Spinal cord (tissue), 10 donors: ENCODE results near the gene MACROD2. TPM values are rescaled to one million over a fixed set of nuclear protein-coding genes. Genes with fewer than 3 reads are reported as not detected.
"Not testable (repeated sequence)": the region's sequence is repeated elsewhere in the genome, so short reads cannot be mapped to it uniquely, and the experiment has no call there.

Source experiments
- DNase-seq, 6 donors: peaks; one replicate each; pipeline versions ENCODE4 v3.0.0 to v3.0.0-alpha.2; 2013 to 2015; ENCODE audit warnings: low spot score in 6 of 6, low read depth in 4 of 6
- H3K27ac ChIP-seq: one replicate; pipeline ENCODE4 v1.5.1; 2013; ENCODE audit warnings: low read depth, low read length, control low read depth
- H3K27me3 ChIP-seq: one replicate; pipeline ENCODE4 v1.6.1; 2013; ENCODE audit warnings: low read length; ENCODE audit not compliant: control insufficient read depth, insufficient read depth
- H3K36me3 ChIP-seq: one replicate; pipeline ENCODE4 v1.6.1; 2013; ENCODE audit warnings: low read length; ENCODE audit not compliant: control insufficient read depth, insufficient read depth
- H3K4me1 ChIP-seq: one replicate; pipeline ENCODE4 v1.6.1; 2013; ENCODE audit warnings: low read length; ENCODE audit not compliant: control insufficient read depth, insufficient read depth
- H3K4me3 ChIP-seq: one replicate; pipeline ENCODE4 v1.5.1; 2013; ENCODE audit warnings: low read depth, low read length, control low read depth
- H3K9me3 ChIP-seq: one replicate; pipeline ENCODE4 v1.6.1; 2013; ENCODE audit warnings: low read length; ENCODE audit not compliant: control insufficient read depth, insufficient read depth
- WGBS: methylation state at CpG from one replicate; pipeline ENCODE4 v1.1.5; 2013; ENCODE audit warnings: missing lambda C conversion rate; ENCODE audit not compliant: insufficient coverage; 5-methylcytosine and 5-hydroxymethylcytosine counted together
- polyA plus RNA-seq, 2 donors: library from polyadenylated mRNA; unstranded; fragments of 120-200 nt; gene quantifications; one replicate each; pipeline ENCODE4 v1.2.1, GENCODE V29; 2013; ENCODE audit not compliant: insufficient read length in 2 of 2
- total RNA-seq, 2 donors: library from RNA; depleted of rRNA in 1 of 2; stranded (reverse); fragments of 120-200 nt in 1 of 2; fragments of >200 nt in 1 of 2; gene quantifications; one replicate each; pipeline versions ENCODE4 v1.2.3 to v1.2.4, GENCODE V29; 2013 to 2014
- donor health status: healthy.

Gene MACROD2
- total and polyA plus RNA-seq, 4 donors = 16.2 to 34.0 (median 23.6) TPM

- WGBS = 100% methylated on average over 2 of the region's 3 CpGs
- H3K4me3 ChIP-seq = no peak overlapping the region
Observed at GRCh38 chr20:14223806-14224205, 228.5 kb downstream of the MACROD2 start.

GRCh38 chr20:14226051-14227049, 231.0 kb downstream of the MACROD2 start:
- not testable (repeated sequence) for H3K27me3 ChIP-seq, H3K4me1 ChIP-seq, H3K9me3 ChIP-seq, H3K27ac ChIP-seq, H3K4me3 ChIP-seq, H3K36me3 ChIP-seq
- 25% methylated on average over 37 of the region's 53 CpGs for WGBS
- DNase-seq = peak in 2 of 6 donors; percentile 7 to 39

More at GRCh38 chr20:14223806-14224205, 228.5 kb downstream of the MACROD2 start:
- Histone ChIP-seq H3K4me1 (peaks cover 9% of the 10 kb centered on the region), H3K27me3 (no peaks in the 10 kb centered on the region), H3K9me3 (no peaks in the 10 kb centered on the region), H3K27ac (no peak overlapping the region), H3K36me3 (no peaks in the 10 kb centered on the region)
- no peak for DNase-seq

GRCh38 chr20:14232650-14233049, 237.3 kb downstream of the MACROD2 start:
- H3K4me1 ChIP-seq = no peaks in the 10 kb centered on the region
- H3K4me3 ChIP-seq = no peak overlapping the region
- no CpG with 5 or more reads among the region's 2 CpGs for WGBS
- DNase-seq = no peak
- no peaks in the 10 kb centered on the region for H3K36me3 ChIP-seq
- no peak overlapping the region for H3K27ac ChIP-seq
- H3K9me3 ChIP-seq = no peaks in the 10 kb centered on the region
- H3K27me3 ChIP-seq = no peaks in the 10 kb centered on the region

GRCh38 chr20:14234666-14235295, 239.5 kb downstream of the MACROD2 start:
- H3K27ac ChIP-seq = no peak overlapping the region
- H3K36me3 ChIP-seq = no peaks in the 10 kb centered on the region
- WGBS = no CpG with 5 or more reads among the region's 2 CpGs
- no peaks in the 10 kb centered on the region for H3K9me3 ChIP-seq
- no peaks in the 10 kb centered on the region for H3K27me3 ChIP-seq
- H3K4me3 ChIP-seq = no peak overlapping the region
- no peaks in the 10 kb centered on the region for H3K4me1 ChIP-seq
- DNase-seq = no peak

GRCh38 chr20:14235355-14235754, 240.0 kb downstream of the MACROD2 start:
- no CpG with 5 or more reads among the region's 2 CpGs for WGBS

GRCh38 chr20:14245368-14245970, 250.2 kb downstream of the MACROD2 start:
- no CpG with 5 or more reads among the region's 1 CpG for WGBS
- no peaks in the 10 kb centered on the region for H3K4me1 ChIP-seq
- DNase-seq = no peak

More at GRCh38 chr20:14235355-14235754, 240.0 kb downstream of the MACROD2 start:
- Histone ChIP-seq H3K27me3 (no peaks in the 10 kb centered on the region), H3K4me1 (no peaks in the 10 kb centered on the region), H3K4me3 (no peak overlapping the region), H3K9me3 (no peaks in the 10 kb centered on the region), H3K36me3 (no peaks in the 10 kb centered on the region), H3K27ac (no peak overlapping the region)
- no peak for DNase-seq

GRCh38 chr20:14259689-14260088, 264.4 kb downstream of the MACROD2 start:
- H3K9me3 ChIP-seq = no peaks in the 10 kb centered on the region
- H3K27me3 ChIP-seq = no peaks in the 10 kb centered on the region
- peak in 2 of 6 donors; percentile 3 to 20 for DNase-seq
- no peak overlapping the region for H3K4me3 ChIP-seq
- no peaks in the 10 kb centered on the region for H3K36me3 ChIP-seq
- peak overlapping the region; percentile 47 for H3K27ac ChIP-seq
- WGBS = 44% methylated on average over 1 of the region's 1 CpG
- H3K4me1 ChIP-seq = no peaks in the 10 kb centered on the region

More at GRCh38 chr20:14245368-14245970, 250.2 kb downstream of the MACROD2 start:
- no peak overlapping the region for H3K4me3 ChIP-seq
- no peaks in the 10 kb centered on the region for H3K9me3 ChIP-seq
- no peaks in the 10 kb centered on the region for H3K36me3 ChIP-seq
- no peak overlapping the region for H3K27ac ChIP-seq
- H3K27me3 ChIP-seq = no peaks in the 10 kb centered on the region

GRCh38 chr20:14260367-14260766, 265.1 kb downstream of the MACROD2 start:
- 100% methylated on average over 1 of the region's 1 CpG for whole genome bisulfite sequencing
- H3K27me3 ChIP-seq = no peaks in the 10 kb centered on the region
- H3K4me1 ChIP-seq = no peaks in the 10 kb centered on the region
- no peaks in the 10 kb centered on the region for H3K9me3 ChIP-seq
- no peak for DNase-seq
- no peak overlapping the region for H3K4me3 ChIP-seq
- no peaks in the 10 kb centered on the region for H3K36me3 ChIP-seq
- no peak overlapping the region for H3K27ac ChIP-seq

- no peaks in the 10 kb centered on the region for H3K36me3 ChIP-seq
- DNase-seq = no peak
Observed at GRCh38 chr20:14264869-14265268, 269.6 kb downstream of the MACROD2 start.

More at GRCh38 chr20:14264869-14265268, 269.6 kb downstream of the MACROD2 start:
- no peaks in the 10 kb centered on the region for H3K4me1 ChIP-seq
- H3K27me3 ChIP-seq = no peaks in the 10 kb centered on the region
- H3K9me3 ChIP-seq = no peaks in the 10 kb centered on the region
- no peak overlapping the region for H3K27ac ChIP-seq
- H3K4me3 ChIP-seq = no peak overlapping the region
